ENCODE results near the gene CBLB.

- TF ChIP-seq, protein P1, sequence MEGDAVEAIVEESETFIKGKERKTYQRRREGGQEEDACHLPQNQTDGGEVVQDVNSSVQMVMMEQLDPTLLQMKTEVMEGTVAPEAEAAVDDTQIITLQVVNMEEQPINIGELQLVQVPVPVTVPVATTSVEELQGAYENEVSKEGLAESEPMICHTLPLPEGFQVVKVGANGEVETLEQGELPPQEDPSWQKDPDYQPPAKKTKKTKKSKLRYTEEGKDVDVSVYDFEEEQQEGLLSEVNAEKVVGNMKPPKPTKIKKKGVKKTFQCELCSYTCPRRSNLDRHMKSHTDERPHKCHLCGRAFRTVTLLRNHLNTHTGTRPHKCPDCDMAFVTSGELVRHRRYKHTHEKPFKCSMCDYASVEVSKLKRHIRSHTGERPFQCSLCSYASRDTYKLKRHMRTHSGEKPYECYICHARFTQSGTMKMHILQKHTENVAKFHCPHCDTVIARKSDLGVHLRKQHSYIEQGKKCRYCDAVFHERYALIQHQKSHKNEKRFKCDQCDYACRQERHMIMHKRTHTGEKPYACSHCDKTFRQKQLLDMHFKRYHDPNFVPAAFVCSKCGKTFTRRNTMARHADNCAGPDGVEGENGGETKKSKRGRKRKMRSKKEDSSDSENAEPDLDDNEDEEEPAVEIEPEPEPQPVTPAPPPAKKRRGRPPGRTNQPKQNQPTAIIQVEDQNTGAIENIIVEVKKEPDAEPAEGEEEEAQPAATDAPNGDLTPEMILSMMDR (conservative IDR thresholded peaks at IDR 0.05; ENCODE audit: low read depth, low read length): no peak
- no peak for TF ChIP-seq EZH2 (IDR thresholded peaks at IDR 0.05; ENCODE audit: low read length, unreplicated experiment)
Measured at GRCh38 chr3:105728771-105729312, 140.0 kb downstream of the CBLB start.

All from PC-3 (cell line).